C4-2B (cell line): ENCODE data around the gene SENP7.

ENCODE experiments used
- H3K27ac ChIP-seq: fragments of 450-650 bp; 2 replicates; pipeline ENCODE4 v1.5.1; 2017
- ZFX ChIP-seq: fragments of 450-650 bp; IDR thresholded peaks from 2 replicates; pipeline ENCODE4 v1.6.1; 2017
- TF ChIP-seq, protein P1 (sequence below): fragments of 450-650 bp; conservative IDR thresholded peaks from 2 replicates; pipeline ENCODE4 v1.5.1; 2017; ENCODE audit warnings: mild to moderate bottlenecking

SENP7 gene

DNA sequence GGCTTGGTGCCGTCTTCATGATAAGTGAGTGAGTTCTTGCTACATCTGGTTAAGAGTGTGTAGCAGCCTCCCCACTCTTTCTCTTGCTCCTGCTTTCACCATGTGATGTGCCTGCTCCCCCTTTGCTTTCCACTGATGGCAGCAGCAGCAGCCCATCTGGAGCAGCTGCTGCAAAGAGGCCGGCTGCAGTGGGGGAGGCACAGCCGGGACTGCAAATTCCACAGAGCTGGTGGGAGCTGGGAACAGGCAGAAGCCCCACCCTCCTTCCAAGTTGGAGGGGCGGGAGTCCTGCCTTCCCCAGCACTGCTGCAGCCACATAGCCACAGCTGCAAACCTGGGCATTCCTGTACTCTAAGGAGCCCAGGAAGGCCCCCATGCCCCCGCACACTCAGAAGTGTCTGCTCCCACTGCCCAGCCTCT, 129.8 kb downstream of the SENP7 start:
- H3K27ac ChIP-seq = no peak overlapping the region
- no peak for TF ChIP-seq ZFX
- TF ChIP-seq, protein P1, sequence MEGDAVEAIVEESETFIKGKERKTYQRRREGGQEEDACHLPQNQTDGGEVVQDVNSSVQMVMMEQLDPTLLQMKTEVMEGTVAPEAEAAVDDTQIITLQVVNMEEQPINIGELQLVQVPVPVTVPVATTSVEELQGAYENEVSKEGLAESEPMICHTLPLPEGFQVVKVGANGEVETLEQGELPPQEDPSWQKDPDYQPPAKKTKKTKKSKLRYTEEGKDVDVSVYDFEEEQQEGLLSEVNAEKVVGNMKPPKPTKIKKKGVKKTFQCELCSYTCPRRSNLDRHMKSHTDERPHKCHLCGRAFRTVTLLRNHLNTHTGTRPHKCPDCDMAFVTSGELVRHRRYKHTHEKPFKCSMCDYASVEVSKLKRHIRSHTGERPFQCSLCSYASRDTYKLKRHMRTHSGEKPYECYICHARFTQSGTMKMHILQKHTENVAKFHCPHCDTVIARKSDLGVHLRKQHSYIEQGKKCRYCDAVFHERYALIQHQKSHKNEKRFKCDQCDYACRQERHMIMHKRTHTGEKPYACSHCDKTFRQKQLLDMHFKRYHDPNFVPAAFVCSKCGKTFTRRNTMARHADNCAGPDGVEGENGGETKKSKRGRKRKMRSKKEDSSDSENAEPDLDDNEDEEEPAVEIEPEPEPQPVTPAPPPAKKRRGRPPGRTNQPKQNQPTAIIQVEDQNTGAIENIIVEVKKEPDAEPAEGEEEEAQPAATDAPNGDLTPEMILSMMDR = no peak

DNA sequence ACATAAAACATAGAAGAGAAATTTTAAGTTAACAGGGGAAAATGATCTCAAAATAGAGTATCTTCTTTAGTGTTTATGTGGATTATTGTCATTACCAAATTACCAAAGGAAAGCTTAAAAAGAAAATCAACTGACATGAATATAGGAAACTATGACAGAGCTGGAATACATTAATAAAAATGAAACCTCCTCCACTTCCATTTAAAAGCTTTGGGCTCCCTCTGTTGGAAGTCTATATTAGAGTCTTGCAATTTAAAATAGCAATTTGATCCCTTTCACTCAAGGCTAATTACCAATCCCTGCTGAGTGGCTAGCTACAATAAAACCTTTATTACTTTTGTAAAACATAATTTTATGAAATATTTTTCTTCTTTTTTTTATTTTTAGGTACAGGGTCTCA, 131.2 kb downstream of the SENP7 start:
- H3K27ac ChIP-seq = no peak overlapping the region
- TF ChIP-seq ZFX = no peak
- TF ChIP-seq, protein P1 = peak; percentile 52

DNA sequence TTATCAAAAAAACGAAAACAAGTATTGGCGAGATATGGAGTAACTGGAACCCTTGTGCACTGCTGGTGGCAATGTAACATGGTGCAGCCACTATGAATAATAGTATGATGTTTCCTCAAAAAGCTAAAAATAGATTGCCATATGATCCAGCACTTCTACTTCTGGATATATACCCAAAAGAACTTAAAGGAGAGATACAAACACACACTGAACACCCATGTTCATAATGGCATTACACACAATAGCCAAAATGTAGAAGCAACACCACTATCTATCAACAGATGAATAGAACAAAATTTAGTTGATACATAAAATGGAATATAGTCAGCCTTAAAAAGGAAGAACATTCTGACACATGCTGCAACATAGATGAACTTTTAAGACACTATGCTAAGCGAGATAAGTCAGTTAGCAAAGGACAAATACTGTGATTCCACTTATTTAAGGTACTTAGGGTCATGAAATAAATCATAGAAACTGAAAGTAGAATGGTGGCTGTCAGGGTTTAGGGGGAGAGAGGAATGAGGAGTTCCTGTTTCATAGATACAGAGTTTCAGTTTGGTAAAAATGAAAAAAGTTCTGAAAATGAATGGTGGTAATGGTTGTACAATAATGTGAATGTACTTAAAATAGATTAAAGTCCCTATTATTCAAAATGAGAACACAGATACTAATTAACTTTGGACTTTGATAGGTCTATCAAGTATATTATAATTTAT, 133.2 kb downstream of the SENP7 start:
- H3K27ac ChIP-seq = no peak overlapping the region
- no peak for TF ChIP-seq ZFX
- TF ChIP-seq, protein P1 = no peak

DNA sequence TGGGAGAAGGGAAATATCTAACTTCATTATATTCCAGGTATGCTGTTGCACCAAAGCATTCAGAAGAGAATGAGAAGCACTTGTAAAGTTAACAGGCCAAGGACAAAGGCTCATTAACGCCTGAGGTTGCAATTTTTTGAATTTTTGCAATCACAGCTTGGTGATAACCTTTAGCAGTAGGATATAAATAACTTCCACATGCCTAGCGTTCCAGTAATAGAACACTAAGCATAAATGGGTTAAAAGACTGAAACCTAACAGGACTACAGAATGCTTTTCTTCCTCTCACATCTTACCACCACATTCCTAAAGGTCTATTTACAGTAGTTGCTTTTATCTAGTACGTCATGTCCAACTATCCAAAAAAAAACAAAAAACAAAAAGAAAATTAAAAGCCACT, 135.2 kb downstream of the SENP7 start:
- TF ChIP-seq ZFX = no peak
- TF ChIP-seq, protein P1 = no peak
- no peak overlapping the region for H3K27ac ChIP-seq

DNA sequence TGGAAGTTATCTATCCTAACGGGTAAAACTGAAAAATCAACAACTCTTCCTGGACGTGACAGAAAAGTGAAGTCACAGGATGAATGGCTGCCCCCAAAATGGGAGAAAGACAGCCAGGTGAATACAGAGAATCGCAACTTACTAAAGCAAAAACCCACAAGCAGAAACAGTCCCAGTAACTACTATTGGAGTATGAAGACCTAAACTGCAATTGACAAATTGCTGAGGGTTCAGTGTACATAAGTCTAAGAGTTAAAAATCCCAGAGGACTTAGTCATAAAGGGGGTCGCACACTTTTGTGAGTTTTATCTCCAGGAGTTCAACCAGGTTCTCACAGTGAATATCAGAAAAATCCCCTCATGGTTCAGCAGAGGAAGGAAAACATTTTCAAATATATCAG, 135.8 kb downstream of the SENP7 start:
- no peak overlapping the region for H3K27ac ChIP-seq
- TF ChIP-seq ZFX = no peak
- TF ChIP-seq, protein P1 = no peak

DNA sequence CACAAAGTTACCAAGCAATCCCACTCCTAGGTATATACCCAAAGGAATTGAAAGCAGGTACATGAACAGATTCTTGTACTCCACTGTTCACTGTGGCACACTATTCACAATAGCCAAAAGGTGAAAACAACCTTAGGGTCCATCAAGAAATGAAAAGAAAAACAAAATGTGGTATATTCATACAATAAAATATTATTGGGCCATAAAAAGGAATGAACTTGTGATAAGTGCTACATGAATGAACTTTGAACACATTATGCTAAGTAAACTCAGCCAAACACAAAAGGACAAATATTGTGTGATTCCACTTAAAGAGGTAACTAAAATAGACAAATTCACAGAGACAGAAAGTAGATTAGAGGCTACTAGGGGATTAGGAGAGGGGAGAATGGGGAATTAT, 137.4 kb downstream of the SENP7 start:
- no peak overlapping the region for H3K27ac ChIP-seq
- TF ChIP-seq ZFX = no peak
- TF ChIP-seq, protein P1 = no peak

DNA sequence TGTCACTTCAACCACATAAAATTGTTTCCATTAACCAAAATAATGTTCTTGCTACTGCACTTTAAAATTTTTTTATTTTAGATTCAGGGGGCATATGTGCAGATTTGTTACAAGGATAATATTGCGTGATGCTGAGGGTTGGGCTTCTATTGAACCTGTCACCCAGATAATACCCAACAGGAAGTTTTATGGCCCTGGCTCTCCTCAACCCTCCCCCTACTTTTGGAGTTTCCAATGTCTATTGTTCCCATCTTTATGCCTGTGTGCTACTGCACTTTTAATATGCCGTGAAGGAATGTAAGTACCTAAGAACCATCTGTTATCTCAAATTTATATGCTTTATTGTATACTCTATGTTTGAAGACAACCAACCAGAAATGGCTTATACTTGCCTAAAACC, 150.6 kb downstream of the SENP7 start:
- TF ChIP-seq, protein P1 = no peak
- no peak for TF ChIP-seq ZFX
- no peak overlapping the region for H3K27ac ChIP-seq
